Activated CD4-positive, alpha-beta T cell treated with anti-CD3 and anti-CD28 coated beads, Interleukin-2, amount 50 U/mL, for 16 hours (primary cell): ENCODE measurements around the gene VPS35L.
A peak's percentile ranks its signal among the peaks of the same experiment; 100 is the strongest.

Experiments
- DNase-seq: peaks from one replicate; pipeline ENCODE4 v3.0.0-alpha.2; 2020

VPS35L gene

DNA sequence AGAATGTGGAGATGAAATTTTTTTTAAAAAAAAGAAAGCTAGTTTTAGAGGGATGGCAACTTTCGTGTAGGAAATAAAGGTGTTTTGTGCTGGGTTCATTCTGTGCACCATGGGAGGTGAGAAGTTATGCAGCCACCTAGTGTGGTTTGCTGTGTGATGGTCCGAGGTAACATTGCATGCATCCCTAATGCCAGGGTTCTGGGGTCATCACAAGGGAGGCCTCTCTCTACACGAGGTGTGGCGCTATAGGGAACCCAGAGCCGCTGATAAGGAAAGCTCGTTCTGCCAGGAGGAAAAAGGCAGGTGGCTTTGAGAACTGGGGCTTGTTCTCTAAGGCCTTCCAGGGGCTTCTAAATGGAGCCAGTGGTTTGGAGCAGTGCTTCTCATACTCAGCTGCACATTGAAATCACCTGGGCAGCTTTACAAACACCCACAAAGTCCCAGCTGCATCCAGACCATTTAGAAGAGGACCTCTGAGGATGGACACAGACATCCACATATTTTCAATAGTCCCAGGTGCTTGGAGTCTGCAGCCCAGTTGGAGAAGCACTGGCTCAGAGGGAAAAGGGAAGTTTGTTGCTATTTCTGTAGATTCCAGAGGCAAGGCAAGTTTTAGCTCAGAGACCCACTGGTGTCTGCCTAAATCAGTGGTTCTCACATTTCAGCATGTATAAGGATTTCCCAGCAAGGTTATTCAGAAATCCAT is 43.5 kb downstream of the VPS35L start:
- DNase-seq: no peak

DNA sequence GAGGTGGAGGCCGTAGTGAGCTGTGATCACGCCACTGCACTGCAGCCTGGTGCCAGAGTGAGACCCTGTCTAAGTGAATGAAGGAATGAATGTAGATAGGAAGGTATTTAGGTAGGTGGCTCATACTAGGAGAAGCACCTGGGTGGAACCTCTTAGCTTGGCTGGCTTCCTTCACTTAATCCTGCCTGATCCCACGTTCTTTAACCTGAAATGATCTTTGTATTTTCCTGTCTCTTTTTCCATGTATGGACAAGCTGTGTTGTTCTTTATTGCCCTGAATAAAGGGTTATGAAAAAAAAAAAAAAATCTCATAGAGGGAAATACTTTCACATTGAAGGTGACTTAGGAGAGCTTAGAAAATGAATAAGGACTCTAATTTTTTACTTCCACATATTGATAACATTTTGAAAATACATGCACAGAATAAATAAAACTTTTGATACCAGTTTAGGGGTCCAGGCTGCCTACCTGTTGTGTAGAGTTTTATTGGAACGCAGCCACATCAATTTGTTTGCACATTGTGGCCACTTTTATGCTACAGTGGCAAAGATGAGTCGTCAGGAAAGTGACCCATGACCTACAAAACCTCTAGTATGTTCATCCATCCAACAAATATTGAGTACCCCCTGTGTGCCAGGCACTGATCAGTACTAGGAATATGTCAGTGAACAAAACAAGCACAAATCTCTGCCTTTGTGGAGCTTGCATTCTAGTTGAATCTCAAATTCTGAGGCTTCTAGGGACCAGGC is 44.6 kb downstream of the VPS35L start:
- DNase-seq: no peak

DNA sequence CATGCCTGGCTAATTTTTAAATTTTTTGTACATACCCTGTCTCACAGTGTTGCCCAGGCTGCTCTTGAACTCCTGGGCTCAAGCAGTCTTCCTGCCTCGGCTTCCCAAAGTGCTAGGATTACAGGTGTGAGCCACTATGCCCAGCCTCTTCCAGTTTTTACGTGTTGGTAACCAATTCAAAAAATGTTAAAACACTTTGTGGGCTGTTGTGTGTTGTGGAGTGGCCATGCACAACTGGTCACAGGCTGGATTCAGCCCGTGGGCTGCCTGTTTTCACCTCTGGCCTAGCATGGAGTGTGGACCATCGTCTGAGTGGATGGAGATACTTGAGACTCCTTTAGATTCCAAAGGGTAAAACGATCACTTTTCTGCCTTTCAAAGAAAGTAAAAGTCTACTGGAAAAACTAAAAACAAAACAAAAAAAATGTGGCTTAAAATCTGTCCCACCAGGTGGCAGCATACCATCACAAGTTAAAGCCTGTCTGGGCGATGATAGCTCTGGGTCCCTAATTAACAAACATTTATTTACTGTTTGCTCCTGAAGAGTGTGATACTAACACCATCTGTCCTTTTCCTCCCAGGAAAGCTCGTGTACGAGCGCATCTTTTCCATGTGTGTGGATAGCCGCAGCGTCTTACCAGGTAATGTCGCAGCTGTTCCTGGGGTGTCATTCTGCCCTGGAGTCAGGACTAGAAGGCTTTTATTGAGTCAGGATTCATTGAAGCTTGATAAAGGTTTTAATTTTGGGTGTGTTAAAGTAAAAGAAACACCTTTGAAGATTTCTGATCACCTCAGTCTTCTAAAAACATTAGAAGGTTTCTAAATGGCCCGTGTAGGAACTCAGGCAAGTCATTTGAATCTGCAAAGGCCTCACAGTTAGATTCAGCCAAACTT is 45.8 kb downstream of the VPS35L start:
- peak; percentile 32 for DNase-seq

GRCh38 chr16:19604911-19605310 is 49.4 kb downstream of the VPS35L start:
- no peak for DNase-seq

- no peak for DNase-seq
Observed at GRCh38 chr16:19605701-19606100, 50.2 kb downstream of the VPS35L start.

- no peak for DNase-seq
Observed at GRCh38 chr16:19607616-19608280, 52.2 kb downstream of the VPS35L start.

DNA sequence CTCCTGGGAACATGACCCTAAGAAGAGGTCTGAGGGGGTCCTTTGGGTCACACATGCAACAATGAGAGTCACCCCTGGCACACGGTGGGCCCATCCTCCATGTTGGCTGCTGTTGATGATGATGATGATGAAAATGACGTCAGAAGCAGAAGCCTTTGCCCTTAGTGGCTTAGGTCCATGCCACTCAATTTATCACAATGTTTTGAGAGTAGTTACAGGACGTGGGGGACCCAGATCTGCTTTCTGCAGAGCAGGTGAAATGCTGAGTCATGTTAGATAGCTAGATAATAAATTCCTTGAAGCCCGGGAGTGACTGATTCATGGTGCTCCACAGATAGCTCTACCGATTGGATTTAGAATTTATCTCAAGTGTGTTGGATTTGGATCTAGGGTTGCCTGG is 53.9 kb downstream of the VPS35L start:
- DNase-seq: no peak

- no peak for DNase-seq
Observed at GRCh38 chr16:19610200-19610599, 54.7 kb downstream of the VPS35L start.

DNA sequence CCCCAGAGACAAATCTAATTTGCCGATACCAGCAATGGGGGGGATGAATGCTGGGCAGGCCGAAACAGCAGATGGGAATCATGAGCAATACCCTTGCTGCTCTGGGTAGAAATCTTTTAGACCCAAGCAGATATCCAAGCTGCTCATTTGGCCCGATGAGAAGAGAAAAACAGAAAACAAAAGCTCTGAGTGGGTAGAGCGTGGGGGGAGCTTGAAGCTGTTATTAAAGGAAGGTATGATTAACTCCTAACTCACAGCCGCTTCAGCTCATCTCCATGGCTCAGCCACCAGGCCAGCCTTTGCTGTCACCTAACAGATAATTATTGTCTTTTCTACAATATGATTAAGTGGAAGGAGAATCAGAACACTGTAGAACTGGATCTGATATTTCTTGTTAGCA is 58.3 kb downstream of the VPS35L start:
- no peak for DNase-seq

DNA sequence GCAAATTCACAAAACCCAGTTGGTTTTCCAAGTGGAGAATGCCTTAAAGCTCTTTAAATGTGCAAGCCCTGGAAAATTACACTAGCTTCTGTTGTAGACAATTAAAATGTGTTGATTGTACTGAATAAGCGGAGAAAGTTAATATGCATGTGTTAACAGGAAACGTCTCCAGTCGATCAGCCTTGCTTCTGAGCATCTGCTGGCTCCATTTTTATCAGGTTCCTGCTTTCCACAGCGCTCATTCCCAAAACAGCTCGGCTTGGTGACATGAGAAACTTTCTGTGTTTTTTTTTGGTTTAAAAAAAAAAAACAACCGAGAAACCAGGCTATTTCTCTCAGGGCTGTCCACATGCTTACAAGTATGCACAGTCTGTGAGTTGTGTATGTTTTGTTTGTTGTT is 60.7 kb downstream of the VPS35L start:
- no peak for DNase-seq

GRCh38 chr16:19618876-19619275 is 63.4 kb downstream of the VPS35L start:
- DNase-seq: no peak

- no peak for DNase-seq
Observed at GRCh38 chr16:19621445-19621844, 65.9 kb downstream of the VPS35L start.

DNA sequence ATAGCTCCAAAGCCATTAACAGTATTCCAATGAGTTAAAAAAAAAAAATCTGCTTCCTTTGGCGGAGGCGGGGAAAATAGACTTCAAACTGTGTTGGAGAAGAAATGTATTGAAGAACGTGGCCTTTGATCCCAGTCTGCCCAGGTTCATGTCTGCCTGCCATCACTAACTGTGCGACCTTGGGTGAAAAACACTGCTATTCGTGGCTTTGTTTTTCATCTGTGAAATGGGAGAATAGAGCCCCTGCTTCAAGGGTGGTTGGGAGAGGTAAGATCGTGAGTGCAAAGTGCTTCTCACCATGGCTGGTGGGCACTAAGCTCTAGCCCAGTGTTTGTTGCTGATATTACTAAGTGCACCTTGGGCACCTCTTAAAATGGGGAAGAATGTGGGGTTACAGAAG is 69.5 kb downstream of the VPS35L start:
- no peak for DNase-seq

- DNase-seq: no peak
Observed at GRCh38 chr16:19636436-19637267, 81.1 kb downstream of the VPS35L start.

DNA sequence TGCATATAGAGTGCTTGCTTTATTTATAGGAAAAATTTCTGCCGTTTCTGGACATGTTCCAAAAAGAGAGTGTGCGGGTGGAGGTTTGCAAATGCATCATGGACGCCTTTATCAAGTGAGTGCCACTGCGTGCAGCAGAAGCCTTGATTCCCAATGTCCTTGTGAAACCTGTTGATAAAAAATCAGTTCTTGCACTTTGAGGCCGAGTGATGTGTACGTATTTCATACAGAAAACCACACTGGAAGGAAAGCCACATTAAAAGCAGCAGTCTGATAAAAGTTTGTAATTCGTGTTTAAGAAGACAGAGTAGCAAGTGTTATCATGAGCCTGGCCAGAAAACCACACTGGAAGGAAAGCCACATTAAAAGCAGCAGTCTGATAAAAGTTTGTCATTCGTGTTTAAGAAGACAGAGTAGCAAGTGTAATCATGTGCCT is 84.5 kb downstream of the VPS35L start:
- no peak for DNase-seq

DNA sequence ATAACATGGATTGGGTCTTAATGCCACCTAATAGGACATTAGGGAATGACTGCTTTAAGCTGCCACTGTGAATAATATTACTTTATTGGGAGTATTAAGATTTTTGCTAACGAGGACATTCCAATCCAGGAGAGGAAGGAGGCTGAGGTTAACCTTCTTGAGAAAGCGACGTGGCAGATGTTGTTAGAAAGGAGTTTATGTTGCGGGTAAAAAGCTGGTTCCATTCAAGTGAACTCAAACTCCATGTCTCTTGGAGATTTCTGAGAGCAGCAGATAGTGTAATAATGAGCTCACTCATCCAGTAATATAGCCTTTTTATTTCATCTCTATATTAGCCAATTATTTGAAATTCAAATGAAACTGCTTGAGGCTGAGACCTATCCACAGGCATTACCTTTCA is 87.0 kb downstream of the VPS35L start:
- DNase-seq: no peak

DNA sequence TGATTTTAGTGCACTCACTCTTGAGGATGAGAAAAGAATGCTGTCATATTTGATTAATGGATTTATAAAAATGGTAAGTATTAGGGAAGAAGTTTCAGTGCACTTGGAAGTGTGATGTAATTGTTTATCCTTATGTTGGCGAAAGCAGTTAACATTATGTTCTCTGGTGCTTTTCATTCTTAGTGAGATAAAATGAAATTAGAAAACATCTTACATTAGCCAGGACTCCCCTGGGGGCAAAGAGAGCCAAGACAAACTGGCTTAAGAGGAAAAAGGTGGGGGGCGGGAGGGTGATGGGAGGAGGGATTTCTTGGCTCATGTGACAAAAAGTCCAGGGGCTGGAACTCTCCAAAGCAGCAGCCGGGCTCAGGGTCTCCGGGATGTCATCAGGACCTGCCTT is 89.4 kb downstream of the VPS35L start:
- no peak for DNase-seq

DNA sequence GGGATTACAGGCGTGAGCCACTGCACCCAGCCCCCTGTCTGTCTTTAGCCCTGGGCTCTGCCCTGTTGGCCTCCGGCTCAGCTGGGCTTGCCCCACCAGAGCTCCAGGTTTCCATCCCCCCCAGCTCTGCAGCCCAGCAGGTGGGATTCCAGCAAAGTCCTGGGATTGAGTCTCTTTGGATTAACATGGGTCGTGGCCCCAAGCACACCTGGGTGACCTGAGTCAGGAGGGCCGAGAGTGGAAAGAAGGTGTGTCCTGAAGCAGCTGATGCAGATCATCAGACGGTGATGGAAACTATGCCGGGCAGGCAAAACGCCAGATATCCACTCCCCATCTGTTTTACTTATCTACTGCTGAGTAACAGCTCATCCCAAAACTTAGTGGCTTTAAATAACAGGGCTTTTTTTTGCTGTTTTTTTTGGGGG is 90.1 kb downstream of the VPS35L start:
- no peak for DNase-seq

DNA sequence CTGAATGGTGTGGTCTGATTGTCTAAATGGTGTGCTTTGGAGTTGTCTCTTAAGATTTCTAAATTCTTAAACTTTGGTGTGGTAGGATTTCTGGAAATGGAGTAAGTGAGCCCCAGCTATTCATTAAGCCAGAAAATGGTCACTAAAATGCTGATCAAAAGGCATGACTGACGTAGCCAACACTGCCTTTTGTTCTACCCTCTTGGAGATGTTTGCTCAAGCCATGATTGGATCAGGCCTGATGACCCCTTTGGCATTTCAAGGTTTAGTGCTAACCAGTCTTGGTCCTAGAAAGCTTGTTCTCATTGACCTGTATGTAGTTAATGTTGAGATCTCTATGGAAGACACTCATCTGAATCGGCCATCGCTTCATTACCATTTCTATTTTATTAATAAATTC is 94.5 kb downstream of the VPS35L start:
- no peak for DNase-seq

DNA sequence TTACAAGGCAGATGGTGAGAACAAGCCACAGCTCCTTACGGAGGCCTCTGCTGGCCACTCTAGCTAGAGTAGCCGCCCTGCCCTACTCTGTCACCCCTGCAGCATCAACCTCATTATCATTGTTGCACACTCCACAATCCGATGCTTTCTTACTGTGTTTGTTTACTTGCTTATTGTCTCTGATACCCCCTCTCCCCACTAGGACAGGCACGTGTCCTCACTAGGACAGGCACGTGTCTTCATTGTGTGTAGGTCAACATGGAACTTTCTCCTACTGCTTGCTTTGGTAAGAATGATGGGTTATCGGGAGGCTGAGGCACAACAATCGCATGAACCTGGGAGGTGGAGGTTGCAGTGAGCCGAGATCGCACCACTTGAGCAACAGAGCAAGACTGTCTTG is 98.6 kb downstream of the VPS35L start:
- no peak for DNase-seq

DNA sequence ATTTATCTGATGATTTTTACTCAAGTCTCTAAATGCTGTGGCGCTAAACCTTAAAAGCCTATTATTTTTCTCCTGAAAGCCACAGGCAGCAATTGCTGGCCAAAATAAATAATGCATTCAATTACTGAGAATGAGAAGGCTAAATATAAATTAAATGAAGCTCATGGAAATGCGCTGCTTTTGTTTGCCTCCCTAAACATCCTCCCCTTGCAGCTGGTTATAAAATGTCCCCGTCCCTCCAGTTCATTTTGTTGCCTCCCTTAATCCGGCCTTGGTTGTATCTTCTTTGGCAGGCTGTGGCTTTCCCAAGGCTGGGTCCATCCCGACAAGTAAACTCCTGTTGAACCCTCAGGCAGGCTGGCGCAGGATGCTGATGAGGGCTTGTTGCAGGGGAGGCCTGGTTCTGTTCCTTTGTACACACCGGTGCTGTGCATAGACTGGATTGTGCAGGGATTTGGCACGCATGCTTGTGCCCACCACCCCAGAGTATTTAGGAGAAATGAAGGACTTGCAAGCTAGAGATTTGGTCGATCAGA is 99.8 kb downstream of the VPS35L start:
- DNase-seq: no peak

DNA sequence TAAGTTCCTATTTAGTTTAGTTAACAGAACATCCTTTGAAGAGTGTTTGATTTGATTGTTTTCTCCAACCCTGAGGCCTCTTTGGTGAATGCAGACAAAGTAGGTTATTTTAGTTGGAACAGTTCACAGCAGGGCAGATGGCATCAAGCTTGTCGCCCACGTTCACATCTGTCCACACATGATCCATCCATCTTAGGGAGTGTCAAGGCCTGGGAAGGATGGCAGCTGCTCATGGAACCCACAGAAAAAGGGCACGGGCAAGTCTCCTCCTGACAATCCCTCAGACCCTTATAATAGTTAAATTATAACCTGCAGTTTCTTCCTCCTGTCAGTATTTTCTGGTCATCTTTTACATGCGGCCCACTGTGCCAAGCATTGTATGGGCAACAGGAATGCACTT is 102.3 kb downstream of the VPS35L start:
- no peak for DNase-seq
